OCI-LY1 (cell line): ENCODE measurements around the gene SEPSECS.

Source experiments
- EZH2 ChIP-seq: fragments of 200-600 bp; sonication (generic), shearing (Covaris generic); IDR thresholded peaks from 2 replicates; pipeline ENCODE4 v1.8.0; 2017; ENCODE audit warnings: borderline replicate concordance, mixed run types, mild to moderate bottlenecking, antibody characterized with exemption, low read length, moderate library complexity, mixed read lengths
- TF ChIP-seq, protein P1 (sequence below): fragments of 200-600 bp; sonication (generic), shearing (Covaris generic); IDR thresholded peaks from 2 replicates; pipeline ENCODE4 v1.5.1; 2017; ENCODE audit warnings: mild to moderate bottlenecking, antibody characterized with exemption, low read length, moderate library complexity, mixed read lengths

DNA sequence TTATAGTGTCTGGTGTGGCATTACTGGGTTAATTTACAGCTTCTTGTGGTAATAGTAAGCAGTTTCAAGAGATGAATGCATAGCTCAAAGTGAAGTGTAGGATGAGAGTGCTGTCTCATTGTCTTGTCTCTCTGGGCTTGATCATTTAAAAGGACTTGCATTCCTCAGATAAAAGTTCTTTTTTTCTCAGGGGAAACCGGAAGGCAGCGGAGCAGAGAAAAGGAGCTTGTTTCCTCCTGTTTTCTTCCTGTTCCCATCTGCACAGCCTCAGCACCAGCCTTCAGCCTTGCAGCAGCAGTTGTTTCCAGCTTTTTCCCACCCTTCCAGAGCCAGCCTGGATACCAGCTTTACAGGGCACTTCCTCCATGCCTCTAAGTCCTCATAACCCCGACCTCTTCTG is 68.1 kb downstream of the SEPSECS start:
- TF ChIP-seq, protein P1, sequence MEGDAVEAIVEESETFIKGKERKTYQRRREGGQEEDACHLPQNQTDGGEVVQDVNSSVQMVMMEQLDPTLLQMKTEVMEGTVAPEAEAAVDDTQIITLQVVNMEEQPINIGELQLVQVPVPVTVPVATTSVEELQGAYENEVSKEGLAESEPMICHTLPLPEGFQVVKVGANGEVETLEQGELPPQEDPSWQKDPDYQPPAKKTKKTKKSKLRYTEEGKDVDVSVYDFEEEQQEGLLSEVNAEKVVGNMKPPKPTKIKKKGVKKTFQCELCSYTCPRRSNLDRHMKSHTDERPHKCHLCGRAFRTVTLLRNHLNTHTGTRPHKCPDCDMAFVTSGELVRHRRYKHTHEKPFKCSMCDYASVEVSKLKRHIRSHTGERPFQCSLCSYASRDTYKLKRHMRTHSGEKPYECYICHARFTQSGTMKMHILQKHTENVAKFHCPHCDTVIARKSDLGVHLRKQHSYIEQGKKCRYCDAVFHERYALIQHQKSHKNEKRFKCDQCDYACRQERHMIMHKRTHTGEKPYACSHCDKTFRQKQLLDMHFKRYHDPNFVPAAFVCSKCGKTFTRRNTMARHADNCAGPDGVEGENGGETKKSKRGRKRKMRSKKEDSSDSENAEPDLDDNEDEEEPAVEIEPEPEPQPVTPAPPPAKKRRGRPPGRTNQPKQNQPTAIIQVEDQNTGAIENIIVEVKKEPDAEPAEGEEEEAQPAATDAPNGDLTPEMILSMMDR: no peak
- TF ChIP-seq EZH2: no peak
